HG03175 (cell line): ENCODE results near the gene FHIT.

Experiments
- ATAC-seq: cut with Tn5 transposase; IDR thresholded peaks from one replicate; pipeline ENCODE4 v1.9.1; 2021; ENCODE audit warnings: mild to moderate bottlenecking, moderate library complexity; ENCODE audit not compliant: unreplicated experiment

The FHIT gene

GRCh38 chr3:59772416-59773408 lies 1478.5 kb downstream of the FHIT start:
- ATAC-seq = no peak

- no peak for ATAC-seq
Measured at GRCh38 chr3:59771768-59772181, 1479.5 kb downstream of the FHIT start.

DNA sequence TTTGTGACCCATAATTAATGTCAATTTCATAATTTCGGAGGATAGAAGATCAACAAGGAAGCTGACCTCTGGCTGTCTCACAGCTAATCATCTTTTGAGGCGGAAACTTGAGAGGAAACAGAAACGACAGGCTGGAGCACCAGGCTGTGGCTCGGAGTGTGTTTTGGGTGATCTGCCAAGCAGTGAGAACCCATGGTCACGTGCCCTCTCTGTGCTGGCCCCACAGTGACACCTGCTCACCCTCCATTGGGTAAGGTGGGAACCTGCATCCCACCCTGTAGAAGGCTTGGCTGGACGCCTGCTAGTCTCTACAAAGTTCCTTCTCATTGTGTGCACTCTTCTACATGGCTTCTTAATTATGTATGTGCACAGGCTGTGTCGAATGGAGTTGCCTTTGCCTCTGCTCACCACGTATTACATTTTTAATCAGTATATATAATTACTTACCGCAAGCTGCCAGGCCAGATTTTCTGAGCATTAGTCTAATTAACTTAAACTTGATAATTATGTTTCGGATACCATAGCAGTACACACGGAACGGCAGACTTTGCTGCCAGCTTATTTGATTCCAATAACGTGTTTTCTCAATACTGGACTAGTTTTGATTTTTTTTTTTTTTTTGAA lies 1482.0 kb downstream of the FHIT start:
- ATAC-seq = no peak

DNA sequence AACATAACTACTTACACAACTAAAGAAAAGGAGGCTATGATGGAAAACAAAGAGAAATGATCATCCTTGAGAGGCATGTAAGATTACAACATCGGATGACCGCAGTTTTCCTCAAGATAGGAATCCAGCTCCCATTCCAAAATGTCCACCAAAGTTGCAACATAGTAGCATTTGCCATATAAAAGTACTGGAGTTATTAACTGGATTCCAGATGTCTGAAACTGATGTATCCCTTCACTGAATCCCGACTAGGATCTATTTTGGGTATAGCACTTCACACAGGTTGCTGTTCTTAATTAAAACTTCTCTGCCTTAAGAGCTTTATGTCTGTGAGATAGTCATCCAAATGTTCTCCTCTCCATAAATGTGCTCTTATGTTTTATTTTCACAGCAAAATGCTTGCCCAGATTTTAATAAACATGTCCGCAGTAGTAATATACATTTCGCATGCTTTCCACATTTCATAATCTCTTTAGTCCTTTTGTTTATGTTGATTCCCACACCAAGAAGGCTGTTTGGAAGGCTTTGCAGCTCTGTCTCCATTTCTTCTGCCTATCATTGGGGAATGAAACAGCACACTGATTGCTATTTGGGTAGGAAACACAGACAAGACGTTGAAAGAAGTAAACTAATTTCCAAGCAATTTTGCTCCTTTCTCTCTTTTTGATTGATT lies 1484.9 kb downstream of the FHIT start:
- ATAC-seq = no peak

DNA sequence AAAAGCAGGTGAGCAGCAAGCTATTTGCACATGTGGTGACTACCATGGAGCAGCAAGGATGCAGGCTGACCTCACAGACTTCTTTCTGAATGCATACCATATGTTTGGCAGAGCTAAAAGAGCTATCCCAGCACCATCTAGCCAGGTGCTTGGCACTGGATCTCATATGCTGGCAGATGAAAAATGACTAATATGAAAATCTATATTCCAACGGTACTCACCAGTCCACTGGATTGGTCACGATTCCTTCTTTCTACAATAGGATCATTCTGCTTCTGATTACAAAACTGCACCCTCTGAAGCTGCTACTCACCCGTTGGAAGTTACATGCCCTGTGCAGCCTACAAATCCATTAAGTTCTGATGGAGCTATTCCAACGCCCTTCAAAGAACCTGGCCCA lies 1487.1 kb downstream of the FHIT start:
- no peak for ATAC-seq

GRCh38 chr3:59762941-59763340 lies 1488.3 kb downstream of the FHIT start:
- ATAC-seq = no peak

DNA sequence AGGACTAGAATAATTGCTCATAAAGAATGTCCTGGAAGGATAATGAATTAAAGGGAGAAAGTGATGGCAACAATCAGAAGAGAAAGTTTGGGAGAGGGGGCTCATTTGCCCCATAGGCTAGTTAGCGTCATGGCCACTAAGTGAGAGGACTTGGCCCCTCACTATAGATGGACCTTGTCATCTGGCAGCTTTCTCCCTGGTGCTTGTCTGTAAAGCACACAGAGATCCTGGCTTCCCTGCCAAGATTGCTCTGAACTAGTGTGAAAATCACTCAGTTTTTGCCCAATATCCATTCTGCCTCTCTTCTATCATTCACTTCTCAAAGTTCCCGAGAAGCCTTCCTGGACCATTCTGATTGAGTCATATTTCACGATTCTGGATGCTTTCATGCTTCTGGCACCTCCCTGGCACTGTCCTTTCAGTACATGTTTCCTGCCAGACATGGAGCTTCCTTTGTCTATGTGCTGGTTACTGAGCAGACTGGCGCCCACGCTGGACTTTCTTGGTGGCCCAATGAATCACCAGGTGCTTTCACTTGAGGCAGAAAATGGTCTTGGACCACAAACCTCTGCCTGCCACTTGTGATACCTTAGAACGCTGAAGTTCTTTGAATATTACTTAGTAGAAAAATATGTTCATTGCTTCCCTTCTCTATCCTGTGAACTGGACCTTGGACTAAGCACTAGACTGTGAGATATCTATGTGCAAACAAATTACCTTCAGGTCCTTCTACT lies 1491.8 kb downstream of the FHIT start:
- no peak for ATAC-seq

DNA sequence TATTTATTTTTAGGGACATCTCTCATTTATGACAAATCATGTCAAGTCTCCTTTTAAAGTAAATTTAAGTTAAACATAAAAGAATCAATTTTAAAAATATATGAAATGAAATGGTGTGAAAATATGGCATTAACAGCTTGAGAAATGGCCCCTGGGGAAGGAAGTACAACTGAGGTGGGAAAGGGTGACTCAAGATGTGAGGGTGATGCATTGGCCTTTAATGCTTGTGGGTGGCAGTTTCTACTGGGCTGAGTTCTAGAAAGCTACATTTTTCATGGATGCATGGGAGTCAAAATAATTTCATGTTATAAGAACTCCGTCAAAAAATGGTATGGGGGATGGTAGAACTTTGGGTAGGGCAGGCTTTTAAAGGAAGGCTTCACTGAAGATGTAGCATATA lies 1492.6 kb downstream of the FHIT start:
- ATAC-seq = no peak

DNA sequence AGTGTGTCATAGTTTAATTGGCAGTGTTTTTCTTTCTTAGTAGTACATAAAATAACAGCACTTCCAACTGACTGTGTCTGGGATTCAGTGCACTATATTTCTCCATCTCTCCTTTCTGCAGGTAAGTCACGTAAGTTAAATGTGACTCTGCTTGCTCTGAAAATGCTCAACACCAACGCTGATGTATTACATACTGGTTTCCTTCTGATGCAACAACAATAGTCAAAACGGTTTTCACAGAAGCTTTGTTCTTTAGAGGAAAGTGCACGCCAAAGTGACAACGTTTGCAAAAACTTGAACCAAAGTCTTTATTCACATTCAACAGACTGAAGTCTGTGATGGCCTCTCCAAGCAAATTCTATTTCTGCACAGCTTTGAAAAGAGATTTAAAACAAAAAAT lies 1494.3 kb downstream of the FHIT start:
- ATAC-seq = no peak

DNA sequence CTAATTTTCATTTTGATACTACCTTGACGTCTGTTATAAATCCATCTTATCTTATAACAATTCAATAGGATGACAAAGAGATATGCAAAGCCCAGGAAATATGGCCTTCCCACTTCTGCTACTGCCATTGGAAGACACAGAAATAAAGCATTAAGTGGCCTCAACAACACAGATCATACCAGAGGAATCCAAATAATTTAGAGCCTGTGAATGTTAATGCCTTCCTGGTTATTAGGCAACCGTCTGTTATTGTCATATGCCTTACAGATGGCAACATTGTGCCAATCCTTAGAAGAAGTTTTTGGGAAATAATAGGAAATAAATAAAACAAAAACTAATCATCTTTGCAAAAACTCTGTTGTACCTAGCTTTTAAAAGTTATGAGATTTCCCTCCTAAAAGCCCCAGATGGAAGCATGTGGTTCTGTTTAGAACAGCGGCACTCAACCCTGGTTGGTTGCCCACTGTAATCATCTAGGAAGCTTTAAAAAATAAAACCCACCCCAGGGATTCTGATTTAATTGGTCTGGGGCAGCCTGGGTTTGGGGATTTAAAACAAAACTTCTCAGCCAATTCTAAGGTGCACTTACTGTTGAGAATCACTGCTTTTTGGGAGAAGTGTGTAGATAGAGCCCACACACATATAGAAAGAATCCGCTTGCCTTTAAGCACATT lies 1496.7 kb downstream of the FHIT start:
- no peak for ATAC-seq

DNA sequence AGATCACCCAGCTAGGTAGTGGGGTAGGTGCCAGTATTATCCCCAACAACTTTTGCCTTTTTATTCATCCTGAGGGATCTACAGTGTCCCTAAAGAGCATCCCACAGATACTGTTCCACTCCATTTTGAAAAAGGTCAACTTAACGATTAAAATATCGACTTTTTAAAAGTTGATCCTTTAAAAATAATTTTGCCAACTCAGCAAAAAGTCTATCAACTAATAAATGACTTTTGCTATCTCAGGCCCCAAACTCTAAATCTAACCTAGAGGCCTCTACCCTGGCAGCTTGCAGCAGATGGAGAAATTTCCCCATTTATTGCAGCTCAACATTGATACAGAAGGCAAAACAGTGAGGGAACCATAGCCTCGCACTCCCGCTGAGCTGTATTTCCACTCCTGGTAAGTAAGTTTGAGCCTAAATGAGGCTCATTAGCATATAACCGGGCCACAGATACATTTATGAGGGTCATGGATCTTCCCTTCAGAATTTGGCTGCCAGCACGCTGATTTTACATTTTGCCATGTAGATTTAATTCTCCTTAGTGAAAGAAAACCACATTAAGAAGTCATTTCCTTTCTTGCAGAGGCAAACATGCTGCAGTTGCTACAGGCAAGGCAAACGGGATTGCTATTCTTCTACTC lies 1497.3 kb downstream of the FHIT start:
- no peak for ATAC-seq

DNA sequence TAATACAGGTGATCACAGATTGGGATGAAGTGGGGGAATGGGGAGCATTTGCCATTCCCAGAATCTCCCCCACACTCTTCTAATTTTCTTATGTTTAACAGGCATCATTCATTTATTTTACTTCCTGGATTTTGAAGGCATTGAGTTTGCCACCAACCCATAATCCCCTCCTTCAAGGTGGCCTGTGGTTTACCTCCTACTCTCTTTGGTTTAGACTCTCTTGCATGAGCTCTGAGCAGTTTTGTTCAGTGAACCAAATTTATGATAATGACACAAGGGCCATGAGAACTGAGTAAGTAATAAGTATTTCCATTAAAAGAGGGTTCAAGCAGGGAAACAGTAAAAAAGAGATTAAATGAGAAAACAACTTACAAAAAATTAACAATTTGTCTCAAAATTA lies 1498.3 kb downstream of the FHIT start:
- ATAC-seq = no peak

GRCh38 chr3:59751606-59752005 lies 1499.6 kb downstream of the FHIT start:
- ATAC-seq = no peak

GRCh38 chr3:59750391-59750790 lies 1500.9 kb downstream of the FHIT start:
- ATAC-seq = no peak

- ATAC-seq = no peak
Measured at GRCh38 chr3:59749291-59749690, 1502.0 kb downstream of the FHIT start.

- no peak for ATAC-seq
Measured at GRCh38 chr3:59746585-59746984, 1504.7 kb downstream of the FHIT start.

DNA sequence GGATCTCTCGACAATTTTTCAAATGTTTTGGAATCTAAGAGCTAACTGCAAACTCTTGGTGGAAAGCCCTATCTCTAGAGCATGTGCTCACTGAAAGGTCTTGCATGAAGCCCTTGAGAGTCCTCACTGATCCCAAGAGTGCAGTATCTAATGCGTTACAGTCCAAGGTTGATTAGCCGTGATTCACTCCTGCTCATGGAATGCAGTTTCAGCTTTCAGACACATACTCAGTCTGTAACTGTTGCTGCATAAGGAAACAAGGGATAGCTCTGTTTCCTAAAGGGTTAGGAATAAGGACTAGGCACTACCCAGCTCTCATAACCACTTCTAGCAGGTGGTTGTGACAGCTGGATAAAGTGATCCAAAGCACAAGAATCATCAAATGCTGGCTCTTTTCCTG lies 1514.0 kb downstream of the FHIT start:
- no peak for ATAC-seq

GRCh38 chr3:59734061-59734460 lies 1517.2 kb downstream of the FHIT start:
- no peak for ATAC-seq

DNA sequence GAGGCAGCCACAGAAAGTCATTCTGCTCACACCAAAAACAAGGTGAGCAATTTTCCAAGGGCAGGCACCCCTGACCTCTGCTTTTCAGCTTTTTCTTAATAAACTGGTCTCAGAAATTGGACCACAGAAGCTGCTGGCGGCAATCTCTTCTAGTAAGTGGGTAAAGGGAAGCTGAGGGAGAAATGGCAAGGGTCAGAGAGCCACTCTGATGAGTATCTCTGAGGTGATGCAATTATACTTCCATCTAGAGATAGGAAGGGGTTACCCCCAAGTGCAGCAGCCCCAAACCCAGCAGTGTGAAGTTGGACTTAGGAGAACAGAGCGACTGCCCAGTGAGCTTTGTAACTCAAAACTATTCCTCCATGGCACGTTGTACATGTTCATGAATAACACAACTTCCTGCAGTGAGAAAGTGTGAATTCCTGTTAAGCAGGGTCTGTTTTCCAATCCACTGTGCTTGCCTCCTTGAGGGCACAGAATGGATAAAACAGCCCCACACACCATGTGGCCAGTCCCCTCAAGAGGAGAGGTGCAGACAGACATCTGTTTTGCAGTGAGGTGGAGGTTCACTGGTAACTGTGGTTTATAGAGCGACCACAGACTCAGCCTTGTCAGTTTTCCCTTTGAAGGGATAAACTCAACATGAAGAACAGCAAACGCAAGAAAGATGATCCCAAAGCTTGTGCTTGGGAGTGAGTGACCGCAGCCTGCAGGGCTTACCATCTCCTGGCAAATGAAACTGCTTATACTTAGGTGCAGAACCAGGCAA lies 1518.0 kb downstream of the FHIT start:
- no peak for ATAC-seq
